ENCODE data around the gene ANKRD45.
"Not testable (repeated sequence)": the region's sequence is repeated elsewhere in the genome, so short reads cannot be mapped to it uniquely, and the experiment has no call there.

ANKRD45 gene

GRCh38 chr1:173572201-173572873 is 97.3 kb downstream of the ANKRD45 start:
- no peak for DNase-seq (ENCODE audit: low read depth)

GRCh38 chr1:173570370-173571007 is 99.2 kb downstream of the ANKRD45 start:
- no peak for DNase-seq (ENCODE audit: low read depth)

- DNase-seq (ENCODE audit: low read depth): no peak
Observed at GRCh38 chr1:173568483-173568882, 101.2 kb downstream of the ANKRD45 start.

GRCh38 chr1:173563846-173564245 is 105.8 kb downstream of the ANKRD45 start:
- DNase-seq (ENCODE audit: low read depth): not testable (repeated sequence)

- no peak for DNase-seq (ENCODE audit: low read depth)
Observed at GRCh38 chr1:173562813-173563212, 106.8 kb downstream of the ANKRD45 start.

- no peak for DNase-seq (ENCODE audit: low read depth)
Observed at GRCh38 chr1:173561263-173561662, 108.4 kb downstream of the ANKRD45 start.

GRCh38 chr1:173560285-173560880 is 109.3 kb downstream of the ANKRD45 start:
- DNase-seq (ENCODE audit: low read depth): no peak
